Activated CD4-positive, alpha-beta memory T cell treated with anti-CD3 and anti-CD28 coated beads for 36 hours (primary cell): ENCODE results near the gene ASB18. TPM values are rescaled to one million over a fixed set of nuclear protein-coding genes. Genes with fewer than 3 reads are reported as not detected.

Experiments used
- total RNA-seq, 2 experiments: library from RNA; stranded (reverse); gene quantifications; one replicate each; pipeline ENCODE4 v1.2.3, GENCODE V29; 2021

The ASB18 gene
- total RNA-seq, 2 experiments from 2014 or later: not detected

Other genes with a start within 250 kb of the ASB18 start
- not detected for gene GBX2, start 96.0 kb downstream of the ASB18 start, total RNA-seq